ENCODE measurements around the gene TCF12. TPM values are rescaled to one million over a fixed set of nuclear protein-coding genes. Genes with fewer than 3 reads are reported as not detected.

The TCF12 gene
- polyA plus RNA-seq, 1 donor (not counting 4 experiments of a cell fraction or from before 2014, with no cell fraction given), result 48.3 TPM

DNA sequence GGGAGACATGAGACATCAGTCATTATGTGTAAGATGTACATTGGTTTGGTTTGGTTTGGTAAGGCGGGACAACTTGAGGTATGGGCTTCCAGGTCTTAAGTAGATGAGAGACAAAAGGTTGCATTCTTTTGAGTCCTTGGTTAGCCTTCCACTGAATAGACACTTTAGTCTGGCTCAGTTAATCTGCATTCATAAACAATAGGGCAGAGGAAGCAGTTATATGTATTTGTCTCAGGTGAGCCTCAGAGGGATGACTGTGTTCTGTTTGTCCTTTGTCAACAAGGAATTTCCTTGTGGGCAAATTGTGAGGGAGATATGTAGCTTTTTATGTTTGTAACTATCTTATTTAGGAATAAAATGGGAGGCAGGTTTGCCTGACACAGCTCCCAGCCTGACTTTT is 50.4 kb downstream of the TCF12 start:
- H3K9me1 ChIP-seq (ENCODE audit: control insufficient read depth, extremely low read depth, insufficient read depth, low read length), result peaks cover 4% of the 10 kb centered on the region
- TF ChIP-seq EZH2 (IDR thresholded peaks at IDR 0.05; ENCODE audit: low read length), result no peak
- TF ChIP-seq, protein P1, sequence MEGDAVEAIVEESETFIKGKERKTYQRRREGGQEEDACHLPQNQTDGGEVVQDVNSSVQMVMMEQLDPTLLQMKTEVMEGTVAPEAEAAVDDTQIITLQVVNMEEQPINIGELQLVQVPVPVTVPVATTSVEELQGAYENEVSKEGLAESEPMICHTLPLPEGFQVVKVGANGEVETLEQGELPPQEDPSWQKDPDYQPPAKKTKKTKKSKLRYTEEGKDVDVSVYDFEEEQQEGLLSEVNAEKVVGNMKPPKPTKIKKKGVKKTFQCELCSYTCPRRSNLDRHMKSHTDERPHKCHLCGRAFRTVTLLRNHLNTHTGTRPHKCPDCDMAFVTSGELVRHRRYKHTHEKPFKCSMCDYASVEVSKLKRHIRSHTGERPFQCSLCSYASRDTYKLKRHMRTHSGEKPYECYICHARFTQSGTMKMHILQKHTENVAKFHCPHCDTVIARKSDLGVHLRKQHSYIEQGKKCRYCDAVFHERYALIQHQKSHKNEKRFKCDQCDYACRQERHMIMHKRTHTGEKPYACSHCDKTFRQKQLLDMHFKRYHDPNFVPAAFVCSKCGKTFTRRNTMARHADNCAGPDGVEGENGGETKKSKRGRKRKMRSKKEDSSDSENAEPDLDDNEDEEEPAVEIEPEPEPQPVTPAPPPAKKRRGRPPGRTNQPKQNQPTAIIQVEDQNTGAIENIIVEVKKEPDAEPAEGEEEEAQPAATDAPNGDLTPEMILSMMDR (optimal IDR thresholded peaks at IDR 0.05 in 1 of 3, IDR thresholded peaks at IDR 0.05 in 1 of 3, conservative IDR thresholded peaks at IDR 0.05 in 1 of 3; ENCODE audit: extremely low read depth in 1 of 3, insufficient read depth in 2 of 3, low read length in 3 of 3), result no peak
- H3K79me2 ChIP-seq (ENCODE audit: control insufficient read depth, insufficient read depth, low read length), result peaks cover 87% of the 10 kb centered on the region
- H4K20me1 ChIP-seq (ENCODE audit: control insufficient read depth, extremely low read depth, insufficient read depth, low read length), result no peaks in the 10 kb centered on the region
- no peak for DNase-seq (ENCODE audit: low read depth, low spot score)
- peak overlapping the region; percentile 72 for H3K4me2 ChIP-seq (ENCODE audit: control insufficient read depth, extremely low read depth, insufficient read depth, low read depth, low read length)
- H3K4me1 ChIP-seq (ENCODE audit: control insufficient read depth, extremely low read depth, insufficient read depth, low read length), result peaks cover 15% of the 10 kb centered on the region
- H3K27me3 ChIP-seq (ENCODE audit: control insufficient read depth, extremely low read depth, insufficient read depth, low read length), result no peaks in the 10 kb centered on the region
- H3K9ac ChIP-seq (ENCODE audit: control insufficient read depth, extremely low read depth, insufficient read depth, low read length), result no peak overlapping the region
- no peak for FAIRE-seq
- no peaks in the 10 kb centered on the region for H3K9me3 ChIP-seq (ENCODE audit: control insufficient read depth, low read depth, low read length)
- peak overlapping the region in 2 of 3 experiments; percentile 0 to 18 for H3K4me3 ChIP-seq (ENCODE audit: control insufficient read depth in 2 of 3, extremely low read depth in 1 of 3, insufficient read depth in 2 of 3, low read depth in 1 of 3, low read length in 3 of 3)
- H3K27ac ChIP-seq (ENCODE audit: control insufficient read depth, insufficient read depth, low read length), result peak overlapping the region; percentile 15
- dilution Hi-C loops (cut with MboI; ENCODE audit: extremely low pct_ligation_motif_present, low sequenced_read_pairs), result no loop called here
- no peaks in the 10 kb centered on the region for H3K36me3 ChIP-seq (ENCODE audit: control insufficient read depth in 2 of 2, extremely low read depth in 1 of 2, insufficient read depth in 2 of 2, low read length in 2 of 2)
- H2AFZ ChIP-seq (ENCODE audit: control insufficient read depth, low read length), result no peak overlapping the region

DNA sequence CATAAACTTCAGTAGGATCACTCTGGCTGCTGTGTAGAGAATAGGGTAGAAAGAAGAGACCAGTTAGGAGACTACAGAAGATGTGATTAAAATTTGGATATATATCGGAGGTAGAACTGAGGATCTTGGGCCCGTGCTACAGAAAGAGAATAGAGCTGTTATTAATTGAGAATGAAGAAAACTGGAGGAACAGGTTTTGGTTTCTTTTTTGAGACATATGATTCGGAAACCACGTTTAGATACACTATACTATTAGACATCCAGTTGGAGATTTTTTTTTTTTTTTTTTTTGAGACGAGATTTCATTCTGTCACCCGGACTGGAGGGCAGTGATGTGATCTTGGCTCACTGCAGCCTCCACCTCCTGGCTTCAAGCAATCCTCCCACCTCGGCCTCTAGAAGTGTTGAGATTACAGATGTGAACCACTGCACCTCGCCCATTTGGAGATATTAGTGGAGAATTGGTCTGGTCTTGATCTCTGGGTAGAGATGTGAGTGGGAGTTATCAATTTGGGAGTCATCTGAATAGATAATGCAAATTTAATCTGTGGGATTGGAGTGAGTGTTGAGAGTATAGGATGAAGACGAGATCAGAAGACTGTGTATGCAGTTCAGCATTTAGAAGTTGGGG is 50.9 kb downstream of the TCF12 start:
- no peak for TF ChIP-seq EZH2 (IDR thresholded peaks at IDR 0.05; ENCODE audit: low read length)
- TF ChIP-seq, protein P1 (optimal IDR thresholded peaks at IDR 0.05 in 1 of 3, IDR thresholded peaks at IDR 0.05 in 1 of 3, conservative IDR thresholded peaks at IDR 0.05 in 1 of 3; ENCODE audit: extremely low read depth in 1 of 3, insufficient read depth in 2 of 3, low read length in 3 of 3), result no peak

More for the DNA sequence above, 50.9 kb downstream of the TCF12 start:
- Histone ChIP-seq H3K9me3 (ENCODE audit: control insufficient read depth, low read depth, low read length) (no peaks in the 10 kb centered on the region), H3K36me3 (ENCODE audit: control insufficient read depth in 2 of 2, extremely low read depth in 1 of 2, insufficient read depth in 2 of 2, low read length in 2 of 2) (no peaks in the 10 kb centered on the region), H3K9ac (ENCODE audit: control insufficient read depth, extremely low read depth, insufficient read depth, low read length) (no peak overlapping the region), H3K9me1 (ENCODE audit: control insufficient read depth, extremely low read depth, insufficient read depth, low read length) (peaks cover 4% of the 10 kb centered on the region), H2AFZ (ENCODE audit: control insufficient read depth, low read length) (no peak overlapping the region), H3K79me2 (ENCODE audit: control insufficient read depth, insufficient read depth, low read length) (peaks cover 86% of the 10 kb centered on the region), H3K27ac (ENCODE audit: control insufficient read depth, insufficient read depth, low read length) (peak overlapping the region; percentile 15), H4K20me1 (ENCODE audit: control insufficient read depth, extremely low read depth, insufficient read depth, low read length) (no peaks in the 10 kb centered on the region), H3K4me1 (ENCODE audit: control insufficient read depth, extremely low read depth, insufficient read depth, low read length) (peaks cover 15% of the 10 kb centered on the region), H3K27me3 (ENCODE audit: control insufficient read depth, extremely low read depth, insufficient read depth, low read length) (no peaks in the 10 kb centered on the region), H3K4me2 (ENCODE audit: control insufficient read depth, extremely low read depth, insufficient read depth, low read depth, low read length) (peak overlapping the region; percentile 72), H3K4me3 (ENCODE audit: control insufficient read depth in 2 of 3, extremely low read depth in 1 of 3, insufficient read depth in 2 of 3, low read depth in 1 of 3, low read length in 3 of 3) (peak overlapping the region in 2 of 3 experiments; percentile 3 to 18)
- DNase-seq (ENCODE audit: low read depth, low spot score) (no peak), FAIRE-seq (no peak)
- dilution Hi-C loops (cut with MboI; ENCODE audit: extremely low pct_ligation_motif_present, low sequenced_read_pairs), result no loop called here

Measured in keratinocyte (primary cell).